BLaER1 (cell line): Measurements from ENCODE around the gene DYRK1A.

Source experiments
- H3K27ac ChIP-seq: shearing (Covaris generic); formaldehyde crosslinking; 2 replicates; pipeline ENCODE4 v1.8.1; 2022
- H3K27me3 ChIP-seq: shearing (Covaris generic); formaldehyde crosslinking; 2 replicates; pipeline ENCODE4 v1.8.1; 2022
- H3K36me3 ChIP-seq: shearing (Covaris generic); formaldehyde crosslinking; 2 replicates; pipeline ENCODE4 v1.8.1; 2022
- H3K4me1 ChIP-seq: shearing (Covaris generic); formaldehyde crosslinking; 2 replicates; pipeline ENCODE4 v1.8.1; 2022
- H3K4me2 ChIP-seq: shearing (Covaris generic); formaldehyde crosslinking; 2 replicates; pipeline ENCODE4 v1.8.1; 2022
- H3K4me3 ChIP-seq: shearing (Covaris generic); formaldehyde crosslinking; 2 replicates; pipeline ENCODE4 v1.8.1; 2022
- H3K9ac ChIP-seq: shearing (Covaris generic); formaldehyde crosslinking; 2 replicates; pipeline ENCODE4 v1.8.1; 2022
- H3K9me3 ChIP-seq: shearing (Covaris generic); formaldehyde crosslinking; 2 replicates; pipeline ENCODE4 v1.8.1; 2022
- H4K20me1 ChIP-seq: shearing (Covaris generic); formaldehyde crosslinking; 2 replicates; pipeline ENCODE4 v1.8.1; 2022
- Cebpa-rat ChIP-seq: shearing (Covaris generic); IDR thresholded peaks from 2 replicates; pipeline ENCODE4 v1.8.1; 2022

Gene DYRK1A

DNA sequence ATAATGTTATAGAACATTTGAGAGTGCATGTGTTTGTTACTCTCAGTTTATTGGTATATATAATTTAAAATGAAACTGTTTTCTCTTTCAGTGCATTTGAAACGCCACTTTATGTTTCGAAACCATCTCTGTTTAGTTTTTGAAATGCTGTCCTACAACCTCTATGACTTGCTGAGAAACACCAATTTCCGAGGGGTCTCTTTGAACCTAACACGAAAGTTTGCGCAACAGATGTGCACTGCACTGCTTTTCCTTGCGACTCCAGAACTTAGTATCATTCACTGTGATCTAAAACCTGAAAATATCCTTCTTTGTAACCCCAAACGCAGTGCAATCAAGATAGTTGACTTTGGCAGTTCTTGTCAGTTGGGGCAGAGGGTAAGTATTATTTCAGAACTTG is 123.5 kb downstream of the DYRK1A start:
- Histone ChIP-seq H3K27me3 (no peaks in the 10 kb centered on the region), H3K9ac (no peak overlapping the region), H3K4me2 (no peak overlapping the region), H3K4me3 (no peak overlapping the region), H3K27ac (no peak overlapping the region), H3K36me3 (peaks cover 69% of the 10 kb centered on the region), H4K20me1 (peaks cover 34% of the 10 kb centered on the region; the same call in 1 of the 2 replicates), H3K9me3 (no peaks in the 10 kb centered on the region), H3K4me1 (no peaks in the 10 kb centered on the region)
- TF ChIP-seq Cebpa-rat = no peak

DNA sequence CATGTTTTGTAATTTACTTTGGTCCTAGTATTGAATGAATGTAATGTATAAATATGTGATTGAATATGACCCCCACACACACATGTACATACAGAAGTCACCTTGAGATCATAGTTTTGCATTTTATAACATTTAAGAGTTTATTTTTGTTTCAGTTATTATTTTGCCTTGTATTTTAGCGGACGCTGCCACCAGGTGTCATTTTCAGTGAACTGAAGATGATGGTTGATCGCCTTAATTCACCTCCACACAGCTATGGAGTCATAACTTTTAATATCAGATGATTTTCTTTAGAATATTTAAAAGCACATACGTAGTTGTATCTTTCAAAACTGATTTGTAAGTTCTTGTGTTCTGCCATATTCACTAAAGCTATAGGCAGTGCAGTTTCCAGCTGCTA is 130.4 kb downstream of the DYRK1A start:
- 0 out of 2 replicates have a peak, but pooled peaks cover 8% of the 10 kb centered on the region for H3K9me3 ChIP-seq

DNA sequence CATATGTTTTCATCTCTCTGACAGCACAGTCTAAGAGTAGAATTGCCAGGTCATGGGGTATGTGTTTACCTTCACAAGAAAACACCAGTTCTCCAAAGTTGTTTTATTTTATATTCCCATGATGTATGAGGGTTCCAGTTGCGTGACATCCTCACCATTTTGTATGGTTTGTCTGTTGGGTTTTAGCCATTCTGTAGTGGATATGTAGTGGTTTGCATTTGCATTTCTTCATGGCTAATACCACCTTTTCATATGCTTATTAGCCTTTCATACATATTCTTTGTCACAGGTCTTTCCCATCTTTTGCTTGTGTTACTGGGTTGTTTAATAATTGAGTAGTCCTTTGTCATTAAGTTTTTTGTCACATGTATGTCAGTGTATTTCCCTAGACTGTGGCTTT is 132.1 kb downstream of the DYRK1A start:
- H3K4me3 ChIP-seq = no peak overlapping the region
- H3K9me3 ChIP-seq = 0 out of 2 replicates have a peak, but pooled peaks cover 8% of the 10 kb centered on the region
- H3K4me2 ChIP-seq = no peak overlapping the region
- H3K36me3 ChIP-seq = peaks cover 79% of the 10 kb centered on the region
- H3K4me1 ChIP-seq = no peaks in the 10 kb centered on the region
- no peak overlapping the region for H3K27ac ChIP-seq
- TF ChIP-seq Cebpa-rat = no peak
- H4K20me1 ChIP-seq = peaks cover 25% of the 10 kb centered on the region; the same call in 1 of the 2 replicates
- no peaks in the 10 kb centered on the region for H3K27me3 ChIP-seq
- H3K9ac ChIP-seq = no peak overlapping the region

More for the DNA sequence above, 130.4 kb downstream of the DYRK1A start:
- H3K27me3 ChIP-seq = no peaks in the 10 kb centered on the region
- TF ChIP-seq Cebpa-rat = no peak
- no peak overlapping the region for H3K4me3 ChIP-seq
- H3K4me1 ChIP-seq = no peaks in the 10 kb centered on the region
- peaks cover 80% of the 10 kb centered on the region for H3K36me3 ChIP-seq
- H3K9ac ChIP-seq = no peak overlapping the region
- H4K20me1 ChIP-seq = peaks cover 18% of the 10 kb centered on the region; the same call in 1 of the 2 replicates
- no peak overlapping the region for H3K27ac ChIP-seq
- H3K4me2 ChIP-seq = no peak overlapping the region

DNA sequence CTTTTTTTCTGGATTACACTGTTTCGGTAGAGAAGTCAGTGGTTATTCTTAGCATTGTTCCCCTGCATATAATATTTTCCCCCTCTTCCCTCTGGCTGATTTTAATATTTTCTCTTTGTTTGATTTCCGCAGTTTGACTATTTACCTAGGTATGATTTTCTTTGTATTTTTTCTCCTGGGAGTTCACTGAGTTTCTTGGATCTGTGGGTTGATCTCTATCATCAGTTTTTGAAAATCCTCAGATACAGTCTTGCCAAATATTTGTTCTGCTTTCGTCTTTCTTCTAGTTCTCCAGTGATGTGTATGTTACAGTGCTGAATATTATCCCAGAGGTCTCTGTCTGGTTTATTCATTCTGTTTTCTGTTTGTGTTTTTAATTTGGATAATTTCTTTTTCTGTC is 136.4 kb downstream of the DYRK1A start:
- H3K36me3 ChIP-seq = peaks cover 91% of the 10 kb centered on the region

DNA sequence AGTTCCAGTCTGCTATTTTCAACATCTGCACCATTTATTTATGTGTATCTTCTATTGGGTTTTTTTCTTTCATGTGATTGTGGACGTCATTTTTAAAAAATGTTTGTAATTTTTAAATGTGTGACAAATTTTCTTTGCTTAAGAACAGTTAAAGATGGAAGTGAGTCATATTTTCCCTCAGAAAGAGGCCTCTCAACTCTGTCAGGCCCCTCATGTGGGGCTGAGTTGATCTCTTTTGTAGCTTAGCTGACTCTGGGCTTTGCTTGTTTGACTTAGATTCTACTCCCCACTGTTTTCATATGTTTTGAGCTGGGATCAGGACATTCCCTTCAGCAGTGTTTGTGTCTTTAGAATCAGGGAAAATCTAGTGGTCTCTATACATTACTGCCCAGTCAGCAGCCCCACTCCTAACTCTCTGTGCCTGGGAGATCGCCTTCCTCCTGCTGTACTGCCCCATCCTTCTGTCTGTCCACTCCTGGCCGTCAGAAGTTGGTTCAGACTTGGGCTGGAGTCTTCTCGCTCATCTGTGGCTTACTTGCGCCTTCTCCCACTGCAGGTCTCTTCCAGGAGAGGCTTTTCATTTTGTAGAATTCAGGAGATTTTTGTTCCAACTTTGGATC is 137.4 kb downstream of the DYRK1A start:
- Histone ChIP-seq H3K36me3 (peaks cover 92% of the 10 kb centered on the region), H3K9ac (no peak overlapping the region), H3K27ac (no peak overlapping the region), H3K27me3 (no peaks in the 10 kb centered on the region), H3K9me3 (0 out of 2 replicates have a peak, but pooled peaks cover 8% of the 10 kb centered on the region), H3K4me2 (no peak overlapping the region), H3K4me3 (no peak overlapping the region), H4K20me1 (peaks cover 22% of the 10 kb centered on the region; the same call in 1 of the 2 replicates), H3K4me1 (no peaks in the 10 kb centered on the region)
- TF ChIP-seq Cebpa-rat = no peak

More for the DNA sequence above, 136.4 kb downstream of the DYRK1A start:
- H3K27ac ChIP-seq = no peak overlapping the region
- no peaks in the 10 kb centered on the region for H3K27me3 ChIP-seq
- H4K20me1 ChIP-seq = peaks cover 25% of the 10 kb centered on the region; the same call in 1 of the 2 replicates
- no peak for TF ChIP-seq Cebpa-rat
- H3K9ac ChIP-seq = no peak overlapping the region
- H3K4me3 ChIP-seq = no peak overlapping the region
- H3K4me1 ChIP-seq = no peaks in the 10 kb centered on the region
- 0 out of 2 replicates have a peak, but pooled peaks cover 8% of the 10 kb centered on the region for H3K9me3 ChIP-seq
- H3K4me2 ChIP-seq = no peak overlapping the region

DNA sequence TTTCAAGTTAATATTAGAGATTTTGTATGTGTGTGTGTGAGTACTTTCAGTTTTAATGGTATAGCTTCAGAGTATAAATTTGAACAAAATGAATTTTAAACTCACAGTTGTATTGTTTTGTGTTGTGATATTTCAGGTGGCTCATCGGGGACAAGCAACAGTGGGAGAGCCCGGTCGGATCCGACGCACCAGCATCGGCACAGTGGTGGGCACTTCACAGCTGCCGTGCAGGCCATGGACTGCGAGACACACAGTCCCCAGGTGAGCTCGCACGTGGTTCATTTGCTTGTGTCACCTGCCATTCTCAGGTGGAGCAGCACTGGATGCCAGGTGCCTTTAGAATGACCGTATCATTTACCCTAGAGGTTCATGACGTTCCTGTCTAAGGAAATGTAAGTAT is 139.4 kb downstream of the DYRK1A start:
- Histone ChIP-seq H3K4me2 (no peak overlapping the region), H3K36me3 (peaks cover 94% of the 10 kb centered on the region), H3K27ac (no peak overlapping the region), H4K20me1 (peaks cover 25% of the 10 kb centered on the region; the same call in 1 of the 2 replicates), H3K27me3 (no peaks in the 10 kb centered on the region), H3K9me3 (0 out of 2 replicates have a peak, but pooled peaks cover 6% of the 10 kb centered on the region), H3K9ac (no peak overlapping the region), H3K4me3 (no peak overlapping the region), H3K4me1 (no peaks in the 10 kb centered on the region)
- TF ChIP-seq Cebpa-rat = no peak

DNA sequence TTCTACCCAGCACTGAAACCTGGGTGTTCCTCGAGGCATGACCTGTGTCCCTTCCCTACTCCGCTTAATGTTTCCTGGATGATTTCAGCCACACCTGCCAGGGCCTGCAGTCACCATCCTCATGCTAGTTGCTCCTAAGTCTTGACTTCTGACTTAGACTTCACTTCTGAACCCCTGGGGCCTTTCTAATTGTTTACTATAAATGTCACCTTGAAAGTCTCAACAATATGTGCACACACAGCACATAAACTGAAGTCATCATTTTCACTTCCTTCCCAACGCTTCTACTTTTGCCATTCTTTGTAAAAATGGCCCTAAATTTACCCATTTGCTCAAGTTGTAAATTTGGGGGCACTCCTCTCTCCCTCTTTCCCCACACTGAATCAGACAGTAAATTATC is 141.1 kb downstream of the DYRK1A start:
- Histone ChIP-seq H3K4me1 (no peaks in the 10 kb centered on the region), H3K9ac (no peak overlapping the region), H3K4me3 (no peak overlapping the region), H3K9me3 (no peaks in the 10 kb centered on the region), H3K36me3 (peaks cover 99% of the 10 kb centered on the region), H4K20me1 (peaks cover 41% of the 10 kb centered on the region; the same call in 1 of the 2 replicates), H3K4me2 (no peak overlapping the region), H3K27me3 (no peaks in the 10 kb centered on the region), H3K27ac (no peak overlapping the region)
- no peak for TF ChIP-seq Cebpa-rat

DNA sequence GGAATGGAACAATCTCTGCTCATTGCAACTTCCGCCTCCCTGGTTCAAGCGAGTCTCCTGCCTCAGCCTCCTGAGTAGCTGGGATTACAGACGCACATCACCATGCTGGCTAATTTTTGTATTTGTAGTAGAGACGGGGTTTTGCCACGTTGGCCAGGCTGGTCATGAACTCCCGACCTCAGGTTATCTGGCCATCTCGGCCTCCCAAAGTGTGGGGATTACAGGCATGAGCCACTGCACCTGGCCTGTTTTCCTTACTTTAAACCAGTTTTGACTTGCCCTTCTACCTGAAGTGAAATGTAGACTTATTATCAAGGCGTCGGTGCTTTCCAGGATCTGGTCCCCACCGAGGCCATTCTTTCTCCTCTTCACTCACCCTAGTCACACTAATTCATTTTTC is 141.8 kb downstream of the DYRK1A start:
- Histone ChIP-seq H3K27ac (no peak overlapping the region), H3K9ac (no peak overlapping the region), H4K20me1 (peaks cover 38% of the 10 kb centered on the region; the same call in 1 of the 2 replicates), H3K27me3 (no peaks in the 10 kb centered on the region), H3K9me3 (no peaks in the 10 kb centered on the region), H3K36me3 (peaks cover 98% of the 10 kb centered on the region), H3K4me3 (no peak overlapping the region), H3K4me1 (no peaks in the 10 kb centered on the region), H3K4me2 (no peak overlapping the region)
- TF ChIP-seq Cebpa-rat = no peak

DNA sequence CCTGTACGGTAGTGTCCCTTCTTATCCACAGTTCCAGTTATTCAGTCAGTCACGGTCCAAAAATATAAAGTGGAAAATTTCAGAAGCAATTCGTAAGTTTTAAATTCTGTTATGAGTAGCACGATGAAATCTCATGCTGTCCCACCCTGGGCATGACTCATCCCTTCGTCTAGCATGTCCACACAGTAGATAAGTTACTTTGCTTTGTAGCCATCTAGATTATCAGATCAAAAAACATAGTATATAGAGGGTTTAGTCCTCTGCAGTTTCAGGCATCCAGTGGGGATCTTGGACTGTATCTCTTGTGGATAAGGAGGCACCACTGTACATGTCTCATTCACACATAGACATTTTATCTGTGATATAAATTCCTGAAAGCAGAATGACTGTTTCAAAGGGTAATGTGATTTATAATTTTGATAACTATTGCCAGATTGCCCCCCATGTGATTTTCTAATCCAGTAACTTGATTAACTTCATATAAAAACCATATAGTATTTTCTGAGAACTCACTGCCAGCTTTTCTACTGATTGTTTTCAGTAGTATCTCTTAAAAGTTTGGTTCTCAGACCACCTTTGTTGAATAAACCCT is 143.3 kb downstream of the DYRK1A start:
- H3K4me1 ChIP-seq = no peaks in the 10 kb centered on the region
- H3K9me3 ChIP-seq = no peaks in the 10 kb centered on the region
- TF ChIP-seq Cebpa-rat = no peak
- H3K27ac ChIP-seq = no peak overlapping the region
- peaks cover 99% of the 10 kb centered on the region for H3K36me3 ChIP-seq
- no peak overlapping the region for H3K4me3 ChIP-seq
- no peak overlapping the region for H3K4me2 ChIP-seq
- H3K9ac ChIP-seq = no peak overlapping the region
- H4K20me1 ChIP-seq = peaks cover 52% of the 10 kb centered on the region; the same call in 1 of the 2 replicates
- H3K27me3 ChIP-seq = no peaks in the 10 kb centered on the region

DNA sequence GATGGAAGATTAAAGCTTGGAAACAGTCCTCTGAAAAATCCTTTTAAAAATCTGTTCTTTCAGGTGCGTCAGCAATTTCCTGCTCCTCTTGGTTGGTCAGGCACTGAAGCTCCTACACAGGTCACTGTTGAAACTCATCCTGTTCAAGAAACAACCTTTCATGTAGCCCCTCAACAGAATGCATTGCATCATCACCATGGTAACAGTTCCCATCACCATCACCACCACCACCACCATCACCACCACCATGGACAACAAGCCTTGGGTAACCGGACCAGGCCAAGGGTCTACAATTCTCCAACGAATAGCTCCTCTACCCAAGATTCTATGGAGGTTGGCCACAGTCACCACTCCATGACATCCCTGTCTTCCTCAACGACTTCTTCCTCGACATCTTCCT is 145.3 kb downstream of the DYRK1A start:
- Histone ChIP-seq H3K4me3 (no peak overlapping the region), H3K27me3 (no peaks in the 10 kb centered on the region), H3K9me3 (no peaks in the 10 kb centered on the region), H3K27ac (no peak overlapping the region), H3K36me3 (peaks cover 98% of the 10 kb centered on the region), H3K4me2 (no peak overlapping the region), H3K9ac (no peak overlapping the region), H4K20me1 (peaks cover 62% of the 10 kb centered on the region; the same call in 1 of the 2 replicates), H3K4me1 (no peaks in the 10 kb centered on the region)
- no peak for TF ChIP-seq Cebpa-rat
